IMR-90 (cell line): ENCODE results near the gene NTM. TPM values are rescaled to one million over a fixed set of nuclear protein-coding genes. Genes with fewer than 3 reads are reported as not detected.

Source experiments
- ATAC-seq: fragments of 200-7000 bp; cut with Tn5 transposase; 2 replicates; pipeline ENCODE4 v1.9.1; 2020; ENCODE audit warnings: low read depth, mild to moderate bottlenecking, moderate library complexity
- BruUV-seq: library from RNA; stranded (reverse); fragments of 400-500 nt; replicated peaks from 2 replicates; lab custom pipeline; 2021; lab: Mats Ljungman, UMichigan
- CTCF ChIA-PET: fragments of 300-600 bp; formaldehyde crosslinking; extraction: SDS; loops from one replicate; lab custom pipeline; 2021; ENCODE audit warnings: antibody characterized with exemption; lab: Yijun Ruan, JAX
- POLR2A ChIA-PET: fragments of 300-600 bp; sonication (Branson Sonifier 250); formaldehyde crosslinking; loops from one replicate; lab custom pipeline; 2022; ENCODE audit warnings: antibody characterized with exemption; ENCODE audit not compliant: unreplicated experiment; lab: Charles Lee
- DNase-seq: peaks from one replicate; pipeline ENCODE4 v3.0.0; 2013
- H2AFZ ChIP-seq: replicated peaks from 2 replicates; pipeline ENCODE3; 2013; ENCODE audit warnings: low read length, mild to moderate bottlenecking; ENCODE audit not compliant: poor library complexity
- H2AK5ac ChIP-seq: 2 replicates; pipeline ENCODE4 v1.6.1; 2013; ENCODE audit warnings: low read depth, low read length, inconsistent platforms
- H2AK9ac ChIP-seq: replicated peaks from 2 replicates; pipeline ENCODE3; 2013; ENCODE audit warnings: mild to moderate bottlenecking, low read depth, low read length, moderate library complexity; ENCODE audit not compliant: poor library complexity
- H2BK120ac ChIP-seq: 2 replicates; pipeline ENCODE4 v1.6.1; 2013; ENCODE audit warnings: low read depth, low read length, inconsistent platforms
- H2BK15ac ChIP-seq: 3 replicates; pipeline ENCODE4 v1.6.1; 2013; ENCODE audit warnings: low read depth, low read length, inconsistent platforms
- H2BK20ac ChIP-seq: 2 replicates; pipeline ENCODE4 v1.6.1; 2013; ENCODE audit warnings: low read depth, mild to moderate bottlenecking, inconsistent platforms, low read length, moderate library complexity
- H2BK5ac ChIP-seq: 2 replicates; pipeline ENCODE4 v1.6.1; 2013; ENCODE audit warnings: mild to moderate bottlenecking, low read depth, low read length, inconsistent platforms; ENCODE audit not compliant: poor library complexity, severe bottlenecking
- H3K14ac ChIP-seq: replicated peaks from 2 replicates; pipeline ENCODE4 v1.6.1; 2013; ENCODE audit warnings: low read depth, low read length, inconsistent platforms
- H3K18ac ChIP-seq: 2 replicates; pipeline ENCODE4 v1.6.1; 2013; ENCODE audit warnings: low read depth, low read length, control low read depth
- H3K23ac ChIP-seq: 2 replicates; pipeline ENCODE4 v1.6.1; 2013; ENCODE audit warnings: low read depth, low read length, inconsistent platforms
- H3K27ac ChIP-seq: 2 replicates; pipeline ENCODE4 v1.5.1; 2013; ENCODE audit warnings: mild to moderate bottlenecking, control low read depth, low read length; ENCODE audit not compliant: insufficient read depth
- H3K27me3 ChIP-seq: 2 replicates; pipeline ENCODE4 v1.6.1; 2013; ENCODE audit warnings: low read length; ENCODE audit not compliant: control insufficient read depth, insufficient read depth
- H3K36me3 ChIP-seq: 2 replicates; pipeline ENCODE4 v1.6.1; 2013; ENCODE audit warnings: low read length, mixed read lengths; ENCODE audit not compliant: control insufficient read depth, insufficient read depth
- H3K4ac ChIP-seq: 2 replicates; pipeline ENCODE4 v1.6.1; 2013; ENCODE audit warnings: low read depth, low read length, inconsistent platforms
- H3K4me1 ChIP-seq: 2 replicates; pipeline ENCODE4 v1.6.1; 2013; ENCODE audit warnings: low read length, mixed read lengths; ENCODE audit not compliant: control insufficient read depth, insufficient read depth
- H3K4me2 ChIP-seq: 2 replicates; pipeline ENCODE4 v1.6.1; 2013; ENCODE audit warnings: low read depth, mild to moderate bottlenecking, control low read depth, low read length, moderate library complexity
- H3K4me3 ChIP-seq: 2 replicates; pipeline ENCODE4 v1.5.1; 2013; ENCODE audit warnings: low read depth, mild to moderate bottlenecking, control low read depth, low read length, moderate library complexity; ENCODE audit not compliant: insufficient read depth
- H3K56ac ChIP-seq: 2 replicates; pipeline ENCODE4 v1.6.1; 2013; ENCODE audit warnings: low read length, inconsistent platforms; ENCODE audit not compliant: insufficient read depth; ENCODE audit errors: extremely low read depth
- H3K79me1 ChIP-seq, 2 experiments: 2 replicates each; pipeline ENCODE4 v1.6.1; 2013; ENCODE audit warnings: low read length in 2 of 2, inconsistent platforms in 1 of 2, low read depth in 1 of 2
- H3K9ac ChIP-seq: 2 replicates; pipeline ENCODE4 v1.6.1; 2013; ENCODE audit warnings: low read depth, low read length, control low read depth
- H3K9me1 ChIP-seq: 2 replicates; pipeline ENCODE4 v1.6.1; 2013; ENCODE audit warnings: low read length, inconsistent platforms; ENCODE audit not compliant: insufficient read depth
- H3K9me3 ChIP-seq: 2 replicates; pipeline ENCODE4 v1.6.1; 2013; ENCODE audit warnings: low read length; ENCODE audit not compliant: control insufficient read depth, insufficient read depth
- H4K20me1 ChIP-seq: 2 replicates; pipeline ENCODE4 v1.6.1; 2013; ENCODE audit warnings: low read length, inconsistent platforms; ENCODE audit not compliant: insufficient read depth
- H4K5ac ChIP-seq: 2 replicates; pipeline ENCODE4 v1.6.1; 2013; ENCODE audit warnings: mild to moderate bottlenecking, low read depth, low read length, control low read depth
- H4K8ac ChIP-seq, 2 experiments: 2 replicates each; pipeline ENCODE4 v1.6.1; 2013; ENCODE audit warnings: low read depth in 2 of 2, low read length in 2 of 2, control low read depth in 1 of 2, inconsistent platforms in 1 of 2
- H4K91ac ChIP-seq: 2 replicates; pipeline ENCODE4 v1.6.1; 2013; ENCODE audit warnings: low read depth, low read length, inconsistent platforms; ENCODE audit not compliant: insufficient read depth
- BHLHE40 ChIP-seq: fragments of 150-350 bp; IDR thresholded peaks from 2 replicates; pipeline ENCODE4 v1.6.1; 2016; ENCODE audit warnings: mild to moderate bottlenecking, low read depth, low read length
- CEBPB ChIP-seq: IDR thresholded peaks from 2 replicates; pipeline ENCODE4 v1.6.1; 2012; ENCODE audit warnings: low read depth, low read length, improper control_type of control experiment
- ELK1 ChIP-seq: fragments of 150-350 bp; IDR thresholded peaks from 2 replicates; pipeline ENCODE4 v1.6.1; 2016; ENCODE audit warnings: low read depth, mild to moderate bottlenecking, low read length, moderate library complexity, borderline replicate concordance
- FOS ChIP-seq: fragments of 150-350 bp; IDR thresholded peaks from 2 replicates; pipeline ENCODE4 v1.6.1; 2016; ENCODE audit warnings: low read depth, low read length
- MAFK ChIP-seq: IDR thresholded peaks from 2 replicates; pipeline ENCODE4 v1.6.1; 2012; ENCODE audit warnings: low read depth, low read length, improper control_type of control experiment
- MAZ ChIP-seq: IDR thresholded peaks from 2 replicates; pipeline ENCODE4 v1.6.1; 2012; ENCODE audit warnings: low read depth, mild to moderate bottlenecking, low read length, improper control_type of control experiment, moderate library complexity, borderline replicate concordance
- MXI1 ChIP-seq: IDR thresholded peaks from 2 replicates; pipeline ENCODE4 v1.6.1; 2012; ENCODE audit warnings: low read depth, mild to moderate bottlenecking, low read length, moderate library complexity, borderline replicate concordance
- NFE2L2 ChIP-seq: fragments of 150-350 bp; IDR thresholded peaks from 2 replicates; pipeline ENCODE4 v1.6.1; 2016; ENCODE audit warnings: low read depth, mild to moderate bottlenecking, low read length
- POLR2A ChIP-seq: IDR thresholded peaks from 2 replicates; pipeline ENCODE4 v1.6.1; 2012; ENCODE audit warnings: mild to moderate bottlenecking, low read depth, low read length
- RAD21 ChIP-seq: IDR thresholded peaks from 2 replicates; pipeline ENCODE4 v1.6.1; 2012; ENCODE audit warnings: low read length, improper control_type of control experiment
- RCOR1 ChIP-seq: IDR thresholded peaks from 2 replicates; pipeline ENCODE4 v1.6.1; 2012; ENCODE audit warnings: mild to moderate bottlenecking, low read length, improper control_type of control experiment; ENCODE audit not compliant: insufficient replicate concordance
- SMC3 ChIP-seq: fragments of 150-350 bp; IDR thresholded peaks from 2 replicates; pipeline ENCODE4 v1.6.1; 2016; ENCODE audit warnings: low read depth, mild to moderate bottlenecking, antibody characterized with exemption, low read length, moderate library complexity
- WGBS, 2 experiments: methylation state at CpG; one replicate each; pipeline versions ENCODE4 v1.1.5 to v1.1.7; 2013; ENCODE audit warnings: missing lambda C conversion rate in 2 of 2; ENCODE audit not compliant: insufficient read length in 1 of 2; ENCODE audit errors: extremely low coverage in 2 of 2; 5-methylcytosine and 5-hydroxymethylcytosine counted together
- dilution Hi-C: fragments of 300-500 bp; cut with HindIII; formaldehyde crosslinking; loops from one replicate; pipeline ENCODE4 v1.14.3; 2018; ENCODE audit warnings: low sequenced_read_pairs; ENCODE audit not compliant: unreplicated experiment
- in situ Hi-C: fragments of 300-500 bp; cut with MboI; formaldehyde crosslinking; loops from 3 replicates; pipeline ENCODE4 v1.14.3; 2019; ENCODE audit warnings: low sequenced_read_pairs, inconsistent platforms, mixed read lengths
- intact Hi-C: fragments of 100-400 bp; cut with micrococcal nuclease; formaldehyde crosslinking; loops from 2 replicates; pipeline ENCODE4 v1.10.0; 2022
- polyA plus RNA-seq, 3 experiments: library from polyadenylated mRNA; depleted of rRNA; stranded (reverse); fragments of >200 nt; gene quantifications; 2 replicates each; pipeline ENCODE4 v1.2.3, GENCODE V29; 2012; ENCODE audit warnings: low replicate concordance in 1 of 3
- total RNA-seq: library from RNA; depleted of rRNA; stranded (reverse); fragments of >200 nt; gene quantifications from 2 replicates; pipeline ENCODE4 v1.2.3, GENCODE V29; 2012
- TF ChIP-seq, protein P1 (sequence below): conservative IDR thresholded peaks from 2 replicates; pipeline ENCODE4 v1.5.1; 2012; ENCODE audit warnings: mild to moderate bottlenecking, low read depth, low read length, improper control_type of control experiment

The NTM gene
- total and polyA plus RNA-seq, 2 of the 4 experiments (the other 2 are of a cell fraction): 19.5 to 25.5 TPM

GRCh38 chr11:131723088-131723487, 352.7 kb downstream of the NTM start:
- Histone ChIP-seq H3K56ac (no peak overlapping the region), H2BK5ac (no peak overlapping the region), H4K20me1 (no peaks in the 10 kb centered on the region), H3K18ac (no peak overlapping the region), H3K23ac (no peak overlapping the region), H2AK5ac (no peak overlapping the region), H3K4ac (no peak overlapping the region), H3K4me1 (no peaks in the 10 kb centered on the region), H2BK120ac (no peak overlapping the region), H3K4me3 (no peak overlapping the region), H3K9me3 (no peaks in the 10 kb centered on the region; the same call in 1 of the 2 replicates), H2AFZ (no peak overlapping the region), H3K9me1 (no peaks in the 10 kb centered on the region), H2AK9ac (no peak overlapping the region), H2BK15ac (no peak overlapping the region), H4K91ac (no peak overlapping the region), H2BK20ac (no peak overlapping the region), H4K5ac (no peak overlapping the region), H3K27me3 (peaks cover 16% of the 10 kb centered on the region), H3K9ac (no peak overlapping the region), H3K36me3 (no peaks in the 10 kb centered on the region), H3K27ac (no peak overlapping the region), H3K14ac (no peak overlapping the region), H3K79me1 (no peaks in the 10 kb centered on the region), H4K8ac (no peak overlapping the region), H3K4me2 (no peak overlapping the region)
- ATAC-seq (no peak), DNase-seq (no peak)
- POLR2A ChIA-PET: no interaction called here
- intact Hi-C loops (no loop called here), in situ Hi-C loops (no loop called here), dilution Hi-C loops (no loop called here)
- WGBS, 2 experiments: 83% methylated on average over 1 of the region's 8 CpGs; no CpG with 5 or more reads in 1 of the 2 experiments
- BruUV-seq: no TSS peak
- TF ChIP-seq ELK1: no peak
- TF ChIP-seq SMC3: no peak
- TF ChIP-seq POLR2A: no peak
- TF ChIP-seq RAD21: no peak
- TF ChIP-seq CEBPB: no peak
- TF ChIP-seq, protein P1, sequence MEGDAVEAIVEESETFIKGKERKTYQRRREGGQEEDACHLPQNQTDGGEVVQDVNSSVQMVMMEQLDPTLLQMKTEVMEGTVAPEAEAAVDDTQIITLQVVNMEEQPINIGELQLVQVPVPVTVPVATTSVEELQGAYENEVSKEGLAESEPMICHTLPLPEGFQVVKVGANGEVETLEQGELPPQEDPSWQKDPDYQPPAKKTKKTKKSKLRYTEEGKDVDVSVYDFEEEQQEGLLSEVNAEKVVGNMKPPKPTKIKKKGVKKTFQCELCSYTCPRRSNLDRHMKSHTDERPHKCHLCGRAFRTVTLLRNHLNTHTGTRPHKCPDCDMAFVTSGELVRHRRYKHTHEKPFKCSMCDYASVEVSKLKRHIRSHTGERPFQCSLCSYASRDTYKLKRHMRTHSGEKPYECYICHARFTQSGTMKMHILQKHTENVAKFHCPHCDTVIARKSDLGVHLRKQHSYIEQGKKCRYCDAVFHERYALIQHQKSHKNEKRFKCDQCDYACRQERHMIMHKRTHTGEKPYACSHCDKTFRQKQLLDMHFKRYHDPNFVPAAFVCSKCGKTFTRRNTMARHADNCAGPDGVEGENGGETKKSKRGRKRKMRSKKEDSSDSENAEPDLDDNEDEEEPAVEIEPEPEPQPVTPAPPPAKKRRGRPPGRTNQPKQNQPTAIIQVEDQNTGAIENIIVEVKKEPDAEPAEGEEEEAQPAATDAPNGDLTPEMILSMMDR: no peak
- no peak for TF ChIP-seq RCOR1
- TF ChIP-seq MXI1: no peak
- no peak for TF ChIP-seq MAFK
- no peak for TF ChIP-seq NFE2L2
- TF ChIP-seq MAZ: no peak
- TF ChIP-seq BHLHE40: no peak
- no peak for TF ChIP-seq FOS
- CTCF ChIA-PET: no interaction called here
